Activated CD8-positive, alpha-beta T cell treated with anti-CD3 and anti-CD28 coated beads for 36 hours (primary cell): ENCODE measurements around the gene OST4. TPM values are rescaled to one million over a fixed set of nuclear protein-coding genes. Genes with fewer than 3 reads are reported as not detected.

Source experiments
- ATAC-seq: fragments of 200-7000 bp; cut with Tn5 transposase; one replicate; pipeline ENCODE4 v1.10.0; 2021; ENCODE audit warnings: mild to moderate bottlenecking, moderate library complexity
- CTCF ChIA-PET: fragments of 350-600 bp; sonication (Branson Sonifier 250); formaldehyde crosslinking; loops from one replicate; lab custom pipeline; 2021; ENCODE audit warnings: antibody characterized with exemption; lab: Charles Lee
- POLR2A ChIA-PET: fragments of 350-600 bp; sonication (Branson Sonifier 250); formaldehyde crosslinking; loops from one replicate; lab custom pipeline; 2021; ENCODE audit warnings: antibody characterized with exemption; lab: Charles Lee
- DNase-seq: peaks from one replicate; pipeline ENCODE4 v3.0.0-alpha.2; 2020
- H3K27ac Mint-ChIP-seq: one replicate; pipeline ENCODE4 v1.8.0; 2021; ENCODE audit warnings: mild to moderate bottlenecking, mixed read lengths
- H3K27me3 Mint-ChIP-seq: one replicate; pipeline ENCODE4 v1.8.0; 2021; ENCODE audit warnings: mixed read lengths
- H3K36me3 Mint-ChIP-seq: one replicate; pipeline ENCODE4 v1.8.0; 2021; ENCODE audit warnings: low read depth, mixed read lengths
- H3K4me1 Mint-ChIP-seq: one replicate; pipeline ENCODE4 v1.8.0; 2021; ENCODE audit warnings: low read depth, mixed read lengths
- H3K4me3 Mint-ChIP-seq: one replicate; pipeline ENCODE4 v1.8.0; 2021; ENCODE audit warnings: mild to moderate bottlenecking, moderate library complexity, mixed read lengths
- H3K9me3 Mint-ChIP-seq: one replicate; pipeline ENCODE4 v1.8.0; 2021; ENCODE audit warnings: mixed read lengths
- intact Hi-C: fragments of 100-400 bp; cut with micrococcal nuclease; formaldehyde crosslinking; loops from one replicate; pipeline ENCODE4 v1.10.0; 2022
- total RNA-seq, 2 experiments: library from RNA; stranded (reverse); gene quantifications; one replicate each; pipeline ENCODE4 v1.2.3, GENCODE V29; 2021
- TF ChIP-seq, protein P1 (sequence below): fragments of 200-600 bp; IDR thresholded peaks from one replicate; pipeline ENCODE4 v1.8.0; 2022; ENCODE audit warnings: antibody characterized with exemption, mild to moderate bottlenecking

The OST4 gene
- total RNA-seq, 2 experiments from 2014 or later: 257 to 262 TPM

GRCh38 chr2:27092696-27093429 is 21.4 kb upstream of the OST4 start:
- TF ChIP-seq, protein P1, sequence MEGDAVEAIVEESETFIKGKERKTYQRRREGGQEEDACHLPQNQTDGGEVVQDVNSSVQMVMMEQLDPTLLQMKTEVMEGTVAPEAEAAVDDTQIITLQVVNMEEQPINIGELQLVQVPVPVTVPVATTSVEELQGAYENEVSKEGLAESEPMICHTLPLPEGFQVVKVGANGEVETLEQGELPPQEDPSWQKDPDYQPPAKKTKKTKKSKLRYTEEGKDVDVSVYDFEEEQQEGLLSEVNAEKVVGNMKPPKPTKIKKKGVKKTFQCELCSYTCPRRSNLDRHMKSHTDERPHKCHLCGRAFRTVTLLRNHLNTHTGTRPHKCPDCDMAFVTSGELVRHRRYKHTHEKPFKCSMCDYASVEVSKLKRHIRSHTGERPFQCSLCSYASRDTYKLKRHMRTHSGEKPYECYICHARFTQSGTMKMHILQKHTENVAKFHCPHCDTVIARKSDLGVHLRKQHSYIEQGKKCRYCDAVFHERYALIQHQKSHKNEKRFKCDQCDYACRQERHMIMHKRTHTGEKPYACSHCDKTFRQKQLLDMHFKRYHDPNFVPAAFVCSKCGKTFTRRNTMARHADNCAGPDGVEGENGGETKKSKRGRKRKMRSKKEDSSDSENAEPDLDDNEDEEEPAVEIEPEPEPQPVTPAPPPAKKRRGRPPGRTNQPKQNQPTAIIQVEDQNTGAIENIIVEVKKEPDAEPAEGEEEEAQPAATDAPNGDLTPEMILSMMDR: no peak
- intact Hi-C loops: loop anchor here (10.0 kb wide), 1 partner anchor 122 kb away; the partner anchor contains the start of genes ATRAID, CAD and SLC5A6
- ATAC-seq: no peak
- H3K9me3 Mint-ChIP-seq: no peaks in the 10 kb centered on the region
- no peak overlapping the region for H3K27ac Mint-ChIP-seq
- no peaks in the 10 kb centered on the region for H3K36me3 Mint-ChIP-seq
- ChIA-PET POLR2A (no interaction called here), CTCF (interaction anchor here (1.0 to 1.9 kb wide), 3 partner anchors 18 to 188 kb away, joined by 3 to 7 read pairs (median 5); no protein-coding TSS in a partner anchor)
- H3K27me3 Mint-ChIP-seq: no peaks in the 10 kb centered on the region
- H3K4me1 Mint-ChIP-seq: peaks cover under 1% of the 10 kb centered on the region
- no peak for DNase-seq
- no peak overlapping the region for H3K4me3 Mint-ChIP-seq

DNA sequence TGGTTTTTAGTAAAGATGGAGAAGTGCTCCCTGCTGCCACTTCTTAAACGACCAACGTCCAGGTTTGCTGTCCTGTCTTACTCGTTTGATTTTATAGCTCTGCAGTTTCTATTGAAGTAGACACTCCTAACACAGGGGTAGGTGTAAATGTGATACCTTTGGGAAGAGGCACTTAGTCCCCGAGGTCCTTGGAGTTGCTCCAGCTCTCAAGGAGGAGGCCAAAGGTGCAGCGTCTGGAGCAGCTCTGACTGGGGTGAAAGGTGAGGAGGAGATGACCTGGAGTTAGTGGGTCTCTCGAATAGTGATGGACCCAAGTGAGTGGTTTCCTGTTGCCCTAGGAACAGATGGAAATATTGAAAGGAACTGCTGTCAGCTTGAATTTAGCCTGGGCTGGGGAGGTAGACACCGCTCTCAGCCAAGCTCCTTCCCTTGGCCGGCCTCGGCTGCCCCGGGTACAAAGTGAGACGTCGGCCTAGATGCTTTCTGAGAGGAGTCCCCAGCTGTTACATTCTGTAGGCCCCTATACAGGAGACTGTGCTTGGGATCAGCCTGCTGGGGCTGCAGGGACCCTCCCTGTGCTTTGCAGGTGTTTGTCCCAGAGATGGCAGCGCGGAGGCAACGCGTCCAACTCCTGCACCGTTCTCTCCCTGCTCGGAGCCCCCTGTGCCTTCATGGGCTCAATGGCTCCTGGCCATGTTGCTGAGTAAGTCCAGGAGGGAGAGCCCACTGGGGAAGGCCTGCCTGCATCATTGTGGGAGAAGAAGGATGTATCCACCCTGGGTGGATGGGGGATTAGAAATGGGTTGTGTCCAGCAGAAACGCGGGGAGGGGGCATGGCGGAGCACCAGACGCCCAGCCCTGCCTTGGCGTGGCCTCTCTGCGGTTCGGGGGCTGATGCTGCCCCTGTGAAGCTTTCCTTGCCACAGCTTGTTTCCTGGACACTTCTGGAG is 20.6 kb upstream of the OST4 start:
- CTCF ChIA-PET: interaction anchor here (1.6 to 1.9 kb wide), 2 partner anchors 99 to 130 kb away, joined by 3 to 5 read pairs; no protein-coding TSS in a partner anchor
- POLR2A ChIA-PET: no interaction called here
- H3K27ac Mint-ChIP-seq: no peak overlapping the region
- no peaks in the 10 kb centered on the region for H3K27me3 Mint-ChIP-seq
- TF ChIP-seq, protein P1: no peak
- intact Hi-C loops: loop anchor here (10.0 kb wide), 1 partner anchor 123 kb away; the partner anchor contains the start of genes ATRAID, CAD and SLC5A6
- DNase-seq: no peak
- no peaks in the 10 kb centered on the region for H3K36me3 Mint-ChIP-seq
- H3K4me3 Mint-ChIP-seq: no peak overlapping the region
- H3K9me3 Mint-ChIP-seq: no peaks in the 10 kb centered on the region
- H3K4me1 Mint-ChIP-seq: peaks cover 8% of the 10 kb centered on the region
- no peak for ATAC-seq

- no peak for ATAC-seq
- TF ChIP-seq, protein P1: no peak
- H3K9me3 Mint-ChIP-seq: no peaks in the 10 kb centered on the region
- POLR2A ChIA-PET: interaction anchor here (0.6 kb wide), 2 partner anchors 339 to 1458 kb away, joined by 3 to 4 read pairs; partner anchors contain the start of gene NRBP1
- H3K4me1 Mint-ChIP-seq: peaks cover 14% of the 10 kb centered on the region
- no peak for DNase-seq
- H3K36me3 Mint-ChIP-seq: no peaks in the 10 kb centered on the region
- no peak overlapping the region for H3K27ac Mint-ChIP-seq
- CTCF ChIA-PET: interaction anchor here (1.6 kb wide), 1 partner anchor 191 kb away, joined by 5 read pairs; no protein-coding TSS in a partner anchor
- H3K27me3 Mint-ChIP-seq: no peaks in the 10 kb centered on the region
- H3K4me3 Mint-ChIP-seq: no peak overlapping the region
- intact Hi-C loops: loop anchor here (5.0 kb wide), 1 partner anchor 127 kb away; no protein-coding TSS in a partner anchor
These were observed 17.9 kb upstream of the OST4 start for GRCh38 chr2:27089111-27089954.

- TF ChIP-seq, protein P1: no peak
- intact Hi-C loops: loop anchor here (5.0 kb wide), 1 partner anchor 126 kb away; no protein-coding TSS in a partner anchor
- Mint-ChIP-seq H3K36me3 (no peaks in the 10 kb centered on the region), H3K27ac (no peak overlapping the region), H3K9me3 (no peaks in the 10 kb centered on the region), H3K4me3 (no peak overlapping the region), H3K27me3 (no peaks in the 10 kb centered on the region), H3K4me1 (peaks cover 14% of the 10 kb centered on the region)
- POLR2A ChIA-PET: no interaction called here
- CTCF ChIA-PET: interaction anchor here (1.6 to 2.4 kb wide), 2 partner anchors 9 to 191 kb away, joined by 5 to 16 read pairs; no protein-coding TSS in a partner anchor
- ATAC-seq (no peak), DNase-seq (no peak)
These were observed 17.2 kb upstream of the OST4 start for GRCh38 chr2:27088634-27089033.
